GM19238 (cell line): ENCODE data around the gene MPP3.
"Not testable (repeated sequence)": the region's sequence is repeated elsewhere in the genome, so short reads cannot be mapped to it uniquely, and the experiment has no call there.

Source experiments
- DNase-seq: peaks from one replicate; pipeline ENCODE4 v3.0.0; 2011; ENCODE audit warnings: low spot score; ENCODE audit not compliant: insufficient read length

Gene MPP3

DNA sequence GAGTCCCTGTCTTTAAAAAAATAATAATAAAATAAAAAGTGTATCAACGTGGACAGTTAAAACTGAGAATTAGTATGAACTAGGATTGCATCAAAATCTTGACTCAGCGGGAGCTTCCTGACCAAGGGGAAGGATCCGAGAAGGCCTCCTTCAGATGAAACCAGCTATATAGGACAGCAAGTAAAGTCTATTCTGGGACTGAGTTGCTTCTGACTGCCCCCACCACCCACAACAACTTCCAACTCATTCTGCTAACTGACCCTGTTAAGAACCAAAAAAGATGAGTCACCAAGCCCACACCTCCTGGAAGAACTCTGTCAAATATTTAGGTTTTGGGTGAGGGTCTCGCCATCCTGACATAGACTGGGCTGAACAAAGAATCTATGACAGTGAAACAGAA is 24.9 kb downstream of the MPP3 start:
- DNase-seq, result no peak

DNA sequence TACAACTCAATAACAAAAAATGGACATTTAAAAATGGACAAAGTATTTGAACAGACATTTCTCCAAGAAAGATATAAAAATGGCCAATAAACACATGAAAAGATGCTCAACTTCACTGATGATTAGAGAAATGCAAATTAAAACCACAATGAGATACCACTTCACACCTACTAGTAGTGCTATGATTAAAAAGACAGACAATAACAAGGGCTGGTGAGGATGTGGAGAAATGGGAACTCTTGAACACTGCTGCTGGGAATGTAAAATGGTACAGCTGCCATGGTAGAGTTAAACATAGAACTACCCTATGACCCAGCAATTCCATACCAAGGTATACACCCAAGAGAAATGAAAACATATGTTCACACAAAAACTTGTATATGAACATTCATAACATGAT is 27.8 kb downstream of the MPP3 start:
- DNase-seq, result no peak

DNA sequence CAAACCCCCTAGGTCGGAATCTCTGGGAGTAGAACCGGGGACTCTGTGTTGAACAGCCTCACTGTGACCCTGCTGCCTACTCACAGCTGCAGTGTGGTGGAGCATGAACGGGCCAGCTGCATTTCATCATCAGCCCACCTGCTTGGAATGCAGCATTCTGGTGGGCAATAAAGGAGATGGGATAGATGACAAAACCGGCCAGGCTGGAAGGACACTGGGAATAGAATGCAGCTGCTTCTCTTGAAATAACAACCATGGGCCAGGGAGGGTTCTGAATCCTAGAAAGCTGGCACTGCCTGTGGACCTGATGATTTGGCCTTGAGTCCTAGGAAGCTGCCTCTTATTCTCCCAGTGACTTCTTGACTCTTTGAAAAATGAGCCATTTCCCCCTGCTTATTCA is 29.2 kb downstream of the MPP3 start:
- no peak for DNase-seq

DNA sequence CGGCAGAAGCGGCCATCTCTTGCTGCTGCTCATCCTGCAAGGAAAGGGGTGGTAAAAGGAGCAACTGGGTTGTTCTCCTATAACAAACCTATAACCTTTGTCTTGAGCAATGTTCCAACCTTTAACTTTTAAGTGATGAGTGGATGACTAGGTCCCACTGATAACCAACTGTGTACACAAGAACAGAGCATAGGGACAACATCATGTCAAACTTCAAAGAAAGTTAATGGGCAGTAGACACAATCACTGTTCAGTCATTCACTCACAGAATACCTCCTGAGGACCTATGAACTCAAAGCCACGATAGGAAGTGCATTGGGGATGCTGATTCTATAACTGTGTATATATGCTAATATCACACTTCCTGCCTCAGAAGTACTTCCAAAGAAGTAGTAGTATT is 31.1 kb downstream of the MPP3 start:
- DNase-seq, result no peak

DNA sequence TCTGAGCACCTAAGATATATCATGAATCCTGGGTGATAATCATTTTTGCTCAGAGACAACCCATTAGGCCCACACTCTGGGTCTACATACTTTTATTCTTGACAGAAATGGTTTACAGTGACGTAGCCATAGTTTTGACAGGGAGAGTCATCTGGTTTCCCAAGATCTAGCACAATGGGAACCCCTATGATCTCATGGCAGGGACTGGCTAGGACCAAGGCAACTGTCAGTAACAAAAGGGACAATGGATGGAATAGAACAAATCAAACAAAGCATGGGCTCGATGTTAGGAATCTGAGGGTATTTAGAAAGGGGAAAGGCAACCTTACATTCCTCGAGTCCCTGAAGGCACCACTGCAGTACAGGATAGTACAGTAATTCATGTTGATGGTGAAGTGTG is 32.2 kb downstream of the MPP3 start:
- DNase-seq, result no peak

DNA sequence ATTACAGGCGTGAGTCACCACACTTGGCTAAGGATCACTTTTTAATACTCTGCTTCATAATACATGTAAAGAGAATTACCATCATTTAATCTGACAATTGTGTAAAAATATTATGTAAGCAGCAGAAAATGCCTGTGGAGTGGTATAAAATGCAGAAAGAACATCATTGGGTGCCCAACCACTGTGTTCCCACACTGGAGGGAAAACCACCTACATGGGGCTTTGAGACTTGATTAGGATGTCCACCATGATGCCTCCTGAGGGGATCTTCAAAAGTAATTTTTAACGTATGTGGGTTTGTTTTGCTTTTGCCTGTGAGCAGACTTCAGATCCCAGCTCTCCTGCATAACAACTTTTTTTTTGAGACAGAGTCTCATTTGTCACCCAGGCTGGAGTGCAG is 33.9 kb downstream of the MPP3 start:
- DNase-seq, result no peak

DNA sequence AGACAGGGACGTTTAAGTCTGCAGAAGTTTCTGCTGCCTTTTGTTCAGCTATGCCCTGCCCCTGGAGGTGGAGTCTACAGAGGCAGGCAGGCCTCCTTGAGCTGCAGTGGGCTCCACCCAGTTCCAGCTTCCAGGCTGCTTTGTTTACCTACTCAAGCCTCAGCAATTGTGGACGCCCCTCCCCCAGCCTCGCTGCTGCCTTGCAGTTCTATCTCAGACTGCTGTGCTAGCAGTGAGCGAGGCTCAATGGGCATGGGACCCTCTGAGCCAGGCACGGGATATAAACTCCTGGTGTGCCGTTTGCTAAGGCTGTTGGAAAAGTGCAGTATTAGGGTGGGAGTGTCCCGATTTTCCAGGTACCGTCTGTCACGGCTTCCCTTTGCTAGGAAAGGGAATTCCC is 34.9 kb downstream of the MPP3 start:
- DNase-seq, result not testable (repeated sequence)

DNA sequence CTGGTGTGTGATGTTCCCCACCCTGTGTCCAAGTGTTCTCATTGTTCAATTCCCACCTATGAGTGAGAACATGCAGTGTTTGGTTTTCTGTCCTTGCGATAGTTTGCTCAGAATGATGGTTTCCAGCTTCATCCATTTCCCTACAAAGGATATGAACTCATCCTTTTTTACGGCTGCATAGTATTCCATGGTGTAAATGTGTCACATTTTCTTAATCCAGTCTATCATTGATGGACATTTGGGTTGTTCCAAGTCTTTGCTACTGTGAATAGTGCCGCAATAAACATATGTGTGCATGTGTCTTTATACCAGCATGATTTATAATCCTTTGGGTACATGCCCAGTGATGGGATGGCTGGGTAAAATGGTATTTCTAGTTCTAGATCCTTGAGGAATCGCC is 40.3 kb downstream of the MPP3 start:
- DNase-seq, result not testable (repeated sequence)

DNA sequence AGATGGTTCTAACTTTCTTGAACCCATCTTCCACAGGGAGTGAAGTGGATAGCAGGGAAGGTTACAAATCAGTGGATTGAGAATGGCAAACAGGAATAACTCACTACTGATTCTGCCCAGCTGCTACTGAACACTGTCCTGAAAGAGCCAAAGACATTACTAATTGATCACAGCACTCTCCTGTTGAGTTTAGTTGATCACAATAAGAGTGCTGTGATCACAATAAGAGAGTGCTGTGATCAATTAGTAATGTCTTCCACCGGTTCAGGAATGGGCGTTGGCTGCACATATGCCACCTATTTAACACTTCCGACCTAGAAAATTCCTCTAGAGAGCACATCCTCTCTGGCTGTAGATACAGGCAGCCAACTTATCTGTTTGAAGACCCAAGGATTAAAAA is 41.4 kb downstream of the MPP3 start:
- no peak for DNase-seq

DNA sequence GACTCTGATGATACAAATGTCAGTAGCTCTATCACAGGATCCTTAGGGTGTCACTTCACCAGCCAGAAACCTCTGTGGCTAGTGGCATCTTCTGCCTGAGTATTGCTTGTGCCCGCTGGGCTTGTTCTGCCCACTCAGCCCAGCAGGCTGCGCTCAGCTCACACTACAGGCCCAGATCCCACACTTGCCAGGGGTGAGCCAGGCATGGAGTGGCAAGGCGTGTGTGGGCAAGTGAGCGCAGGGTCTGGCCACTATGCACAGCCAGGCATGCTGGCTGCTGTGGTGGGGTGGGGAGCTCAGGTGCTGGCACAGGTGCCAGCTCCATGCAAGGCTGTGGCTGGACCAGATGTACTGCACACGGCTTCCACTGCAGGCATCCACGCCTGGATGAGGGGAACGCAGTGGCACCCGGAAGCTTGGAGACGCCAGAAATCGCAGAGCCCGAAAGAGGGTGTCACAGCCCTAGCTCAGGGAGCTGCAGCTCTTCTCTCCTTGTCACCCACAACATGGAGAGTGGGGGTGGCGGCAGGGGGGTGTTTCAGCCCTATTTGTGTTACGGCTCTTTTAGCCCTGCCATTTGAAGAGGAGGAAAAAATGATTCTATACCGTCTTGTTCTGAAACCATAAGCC is 42.5 kb downstream of the MPP3 start:
- DNase-seq, result no peak

DNA sequence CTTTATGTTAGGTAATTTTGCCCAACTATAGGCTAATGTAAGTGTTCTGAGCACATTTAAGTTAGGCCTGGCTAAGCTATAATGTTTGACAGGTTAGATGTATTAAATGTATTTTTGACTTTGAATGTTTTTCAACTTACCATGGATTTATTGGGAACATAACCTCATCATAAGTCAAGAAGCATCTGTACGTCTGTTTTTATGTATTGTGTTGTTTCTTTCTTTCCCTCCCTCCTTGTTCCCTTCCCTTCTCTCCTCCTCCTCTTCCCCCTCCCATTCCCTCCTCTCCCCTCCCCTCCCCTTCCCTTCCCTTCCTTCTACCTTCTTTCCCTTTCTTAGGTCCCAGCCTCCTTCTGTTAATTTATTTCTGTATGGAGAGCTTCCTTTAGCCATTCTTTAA is 43.5 kb downstream of the MPP3 start:
- DNase-seq, result no peak

DNA sequence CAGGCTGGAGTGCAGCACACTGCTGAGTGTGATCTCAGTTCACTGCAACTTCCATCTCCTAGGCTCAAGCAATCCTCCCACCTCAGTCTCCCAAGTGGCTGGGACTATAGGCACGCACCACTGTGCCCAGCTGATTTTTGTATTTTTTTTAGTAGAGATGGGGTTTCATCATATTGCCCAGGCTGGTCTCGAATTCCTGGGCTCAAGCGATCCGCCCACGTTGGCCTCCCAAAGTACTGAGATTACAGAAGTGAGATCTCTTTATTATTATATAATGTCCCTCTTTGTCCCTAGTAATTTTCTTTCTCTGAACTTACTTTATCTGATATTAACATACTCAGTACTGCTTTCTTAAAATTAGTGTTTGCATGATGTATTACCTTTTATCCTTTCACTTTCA is 44.4 kb downstream of the MPP3 start:
- DNase-seq, result no peak

DNA sequence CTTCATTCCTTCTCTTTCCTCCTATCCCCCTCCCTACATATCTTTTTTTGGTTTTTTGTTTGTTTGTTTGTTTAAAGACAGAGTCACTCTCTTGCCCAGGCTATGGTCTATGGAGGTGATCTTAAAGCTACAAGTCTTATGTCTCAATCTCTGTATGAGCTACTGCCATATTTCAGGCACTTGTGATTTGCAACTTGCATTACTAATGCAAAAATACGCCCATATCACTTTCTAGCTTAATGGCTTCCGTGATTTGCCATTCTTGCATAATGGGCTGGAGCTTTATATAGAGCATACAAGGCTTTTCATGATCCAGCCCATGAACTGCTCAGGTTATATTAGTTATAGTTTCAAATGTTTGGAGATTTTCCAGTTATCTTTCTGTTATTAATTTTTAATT is 45.2 kb downstream of the MPP3 start:
- no peak for DNase-seq

DNA sequence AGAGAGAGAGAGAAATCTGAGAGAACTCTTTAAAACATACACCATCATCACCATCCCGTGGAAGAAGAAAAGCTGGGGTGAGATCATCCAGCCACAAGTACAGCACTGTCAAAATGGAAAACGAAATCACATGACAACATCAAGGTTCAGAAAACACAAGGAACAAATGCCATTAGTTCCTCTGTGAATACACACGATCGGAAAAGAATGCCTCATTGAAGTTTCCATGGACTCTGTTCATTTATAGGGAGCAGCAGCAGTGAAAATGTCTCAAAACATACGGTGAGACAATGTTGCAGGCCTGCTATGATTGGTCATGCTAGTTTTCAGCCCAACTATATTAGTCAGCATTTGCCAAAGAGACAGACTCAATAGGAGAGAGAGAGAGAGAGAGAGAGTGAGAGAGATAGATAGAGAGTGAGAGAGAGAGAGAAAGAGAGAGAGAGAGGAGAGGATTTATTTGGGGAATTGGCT is 48.3 kb downstream of the MPP3 start:
- no peak for DNase-seq

DNA sequence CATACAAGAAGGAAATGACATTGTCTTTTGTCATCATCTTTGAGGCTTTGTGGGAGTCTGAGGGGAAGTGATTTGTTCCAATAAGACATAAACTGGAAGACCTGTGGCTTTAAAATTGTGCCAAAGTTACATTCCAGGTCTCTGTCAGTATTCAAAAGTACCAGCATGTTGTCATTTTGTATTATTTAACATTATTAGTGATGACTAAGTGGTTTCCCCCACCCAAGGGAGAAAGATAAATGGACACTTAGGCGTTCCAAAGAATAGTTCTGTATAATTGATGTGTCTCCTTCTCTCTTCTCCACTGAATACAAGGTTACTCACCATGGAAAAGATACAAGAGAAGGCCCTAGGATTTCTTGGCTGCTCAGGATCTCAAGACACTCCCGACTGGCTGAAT is 48.9 kb downstream of the MPP3 start:
- no peak for DNase-seq

DNA sequence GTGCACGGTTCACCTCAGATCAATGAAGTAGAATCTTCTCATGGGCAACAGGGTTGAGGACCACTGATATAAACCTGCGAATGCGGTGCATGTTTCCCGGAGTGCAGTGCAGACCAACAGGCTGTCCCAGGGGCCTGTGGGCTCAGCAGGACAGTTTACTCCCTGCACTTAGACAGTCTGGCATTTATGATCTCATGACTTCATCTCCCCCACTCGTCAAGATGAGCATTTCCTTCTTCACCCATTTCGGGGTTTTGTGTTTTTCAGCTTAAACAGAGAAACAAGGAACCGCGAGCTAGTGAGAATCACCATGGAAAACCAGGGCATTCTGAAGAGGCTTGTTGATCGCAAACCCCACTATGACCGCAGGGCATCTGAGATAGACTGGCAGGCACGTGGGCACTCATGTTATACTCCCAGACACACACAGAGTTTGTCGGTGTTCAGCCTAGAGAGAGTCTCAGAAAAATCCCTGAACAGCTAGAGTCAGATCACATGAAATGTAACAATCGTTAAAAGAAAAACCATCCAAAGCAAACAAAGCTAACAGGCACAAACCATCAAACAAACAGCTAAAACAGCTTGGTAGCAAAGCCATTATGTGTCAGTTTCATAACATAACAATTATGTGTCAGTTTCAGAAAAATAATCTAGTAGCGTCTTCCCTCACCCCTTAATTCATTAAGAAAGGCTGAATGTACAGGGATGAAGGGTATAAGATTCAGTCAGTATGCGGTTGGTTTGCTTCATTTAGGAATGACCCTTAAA is 49.8 kb downstream of the MPP3 start:
- DNase-seq, result no peak

DNA sequence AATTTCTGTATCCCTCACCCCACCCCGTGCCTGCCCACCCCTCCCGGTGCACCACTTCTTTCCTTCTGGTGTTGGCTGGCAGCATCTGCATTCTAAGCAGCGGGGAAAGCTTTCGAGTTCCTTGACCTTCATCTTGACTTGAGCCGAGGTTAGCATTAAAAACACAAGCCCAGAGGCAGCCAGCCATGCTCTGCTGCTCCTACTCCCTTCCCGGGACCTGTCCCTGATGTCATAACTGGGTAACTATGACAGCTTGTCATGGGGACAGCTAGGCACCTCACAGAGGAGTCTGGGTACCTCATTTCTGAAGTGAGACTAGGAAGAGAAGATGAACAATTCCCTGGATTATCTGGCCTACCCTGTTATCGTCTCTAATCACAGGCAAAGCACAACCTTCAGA is 52.8 kb downstream of the MPP3 start, which contains the start of gene CFAP97D1:
CFAP97D1 (plus strand) TSS at position 301 of the 400 bp plus-strand sequence; CDS start at position 329, 28 bp downstream.
- DNase-seq, result no peak

DNA sequence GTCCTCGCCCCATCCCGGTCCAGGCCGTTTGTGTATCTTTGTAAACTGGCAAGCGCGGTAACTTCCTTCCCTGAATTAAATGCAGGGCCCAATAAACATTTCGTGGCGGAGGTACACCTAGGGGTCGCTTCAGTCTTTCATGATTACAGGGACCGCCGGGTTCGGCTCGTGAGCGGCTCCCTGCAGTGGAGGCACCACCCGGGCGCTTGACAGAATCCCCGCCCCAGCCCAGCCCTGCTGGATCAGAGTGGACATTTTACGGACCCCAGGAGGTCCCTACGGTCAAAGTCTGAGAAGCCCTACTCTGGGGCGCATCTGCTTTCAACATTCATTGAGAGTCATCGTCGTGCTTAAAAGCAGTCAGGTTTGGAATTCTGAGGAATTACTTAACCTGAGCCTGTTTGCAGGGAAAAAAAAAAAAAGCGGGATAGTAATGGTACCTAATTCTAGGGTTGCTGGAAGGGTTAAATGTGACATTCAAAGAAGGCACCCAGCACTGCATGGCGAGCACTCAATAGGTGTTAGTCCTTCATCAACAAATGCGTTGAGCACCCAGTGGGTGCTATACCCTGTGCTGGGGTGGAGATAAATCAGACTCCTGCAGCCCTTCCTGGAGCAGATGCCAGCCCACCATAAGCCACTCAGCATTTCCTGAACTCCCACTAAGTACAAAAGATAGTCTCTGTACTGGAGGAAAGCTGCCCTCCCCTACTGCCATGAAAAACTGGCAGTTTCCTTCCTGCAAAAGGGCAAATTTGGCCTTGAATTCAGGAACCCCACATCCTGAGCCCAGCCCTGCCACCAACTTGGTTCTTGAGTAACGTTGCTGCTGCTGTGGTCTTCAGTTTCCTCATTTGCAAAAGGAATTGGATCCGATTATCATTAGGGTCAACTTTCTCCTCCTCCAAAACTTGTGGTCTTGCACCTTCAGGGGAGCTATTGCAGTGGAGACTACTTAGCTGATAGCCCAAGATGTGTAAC is 53.5 kb downstream of the MPP3 start:
- DNase-seq, result no peak

DNA sequence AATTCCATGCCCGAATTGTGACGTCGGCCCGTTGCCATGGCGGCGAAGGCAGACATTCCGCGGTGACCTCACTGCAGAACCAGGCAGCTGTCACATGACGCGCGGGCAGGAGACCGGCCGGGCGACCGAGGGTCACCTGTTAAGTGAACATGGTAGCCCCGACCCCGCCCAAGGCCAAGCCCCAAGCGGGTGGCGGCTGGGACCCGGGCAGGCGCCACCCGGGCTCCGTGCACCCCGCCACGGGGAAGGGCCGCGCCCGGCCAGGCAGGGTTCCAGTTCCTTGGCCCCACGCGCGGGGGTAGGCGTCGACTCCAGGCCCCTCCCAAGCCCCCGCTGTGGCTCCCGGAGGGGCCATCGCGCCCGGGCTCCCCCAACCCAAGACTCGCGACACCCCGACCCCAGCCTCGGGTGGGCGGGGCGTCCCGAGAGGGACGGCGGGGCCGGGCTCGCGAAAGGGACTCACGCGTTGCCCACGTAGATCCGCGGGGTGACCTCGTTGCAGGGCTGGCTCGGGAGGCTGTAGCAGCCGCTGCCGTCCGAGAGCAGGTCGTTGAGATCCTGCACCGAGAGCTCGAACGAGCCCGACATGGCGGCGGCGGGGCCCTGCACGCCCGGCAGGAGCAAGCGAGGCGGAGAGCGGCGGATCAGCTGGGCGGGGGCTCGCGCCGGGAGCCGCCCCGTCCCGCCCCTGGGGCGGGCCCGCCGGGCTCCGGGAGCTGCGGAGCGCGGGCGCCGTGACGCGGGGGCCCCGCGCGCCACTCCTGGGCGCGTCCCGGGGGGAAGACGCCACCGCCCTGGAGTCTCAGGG is 54.4 kb downstream of the MPP3 start, which contains the start of gene DUSP3:
DUSP3 (minus strand) TSS at position 641 of the 808 bp plus-strand sequence; CDS start at position 588, 53 bp downstream.
- DNase-seq, result peak; percentile 89

DNA sequence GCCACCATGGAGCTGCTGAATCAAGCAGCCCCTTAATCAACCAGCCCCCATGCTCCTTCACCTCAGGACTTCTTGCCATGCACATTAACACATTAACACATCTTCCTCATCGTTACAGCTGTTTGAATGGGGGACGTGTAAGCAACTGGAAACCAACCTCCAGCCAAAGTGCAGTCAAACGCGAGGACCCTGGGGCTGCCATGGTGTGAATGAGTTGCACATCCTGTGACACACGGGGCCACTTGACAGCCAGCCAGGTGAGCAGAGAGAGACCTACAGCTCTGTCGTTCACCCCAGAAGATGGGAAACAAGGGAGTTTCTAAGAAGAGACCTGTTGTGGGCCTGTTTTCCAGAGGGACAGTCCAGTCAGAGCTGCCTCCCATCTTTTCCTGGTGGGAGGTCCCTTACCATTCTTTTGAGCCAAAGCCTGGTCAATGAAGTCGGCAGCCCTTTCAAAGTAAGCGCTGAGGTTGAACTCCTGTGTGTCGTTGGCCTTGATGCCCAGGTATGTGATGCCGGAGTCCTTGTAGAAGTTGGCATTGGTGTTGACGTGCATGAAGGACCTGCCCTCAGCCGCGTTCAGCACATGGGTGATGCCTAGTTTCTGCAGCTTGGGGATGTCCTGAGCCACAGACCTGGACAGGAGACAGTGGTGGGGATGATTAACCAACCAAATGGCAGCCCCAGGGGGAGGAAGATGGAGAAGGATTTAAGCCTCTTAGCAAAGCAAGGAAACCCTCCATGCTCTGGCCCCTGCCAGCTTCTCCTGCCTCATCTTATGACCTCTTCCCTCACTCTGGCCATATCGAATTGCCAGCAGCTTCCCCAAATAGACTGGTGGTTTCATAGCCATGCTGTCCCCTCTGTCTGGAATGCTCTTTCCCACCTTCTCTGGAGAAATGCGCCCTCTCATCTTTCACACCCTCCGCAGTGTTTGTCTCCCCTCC is 58.4 kb downstream of the MPP3 start:
- no peak for DNase-seq
